Measurements from ENCODE around the gene NTM.

Gene NTM

DNA sequence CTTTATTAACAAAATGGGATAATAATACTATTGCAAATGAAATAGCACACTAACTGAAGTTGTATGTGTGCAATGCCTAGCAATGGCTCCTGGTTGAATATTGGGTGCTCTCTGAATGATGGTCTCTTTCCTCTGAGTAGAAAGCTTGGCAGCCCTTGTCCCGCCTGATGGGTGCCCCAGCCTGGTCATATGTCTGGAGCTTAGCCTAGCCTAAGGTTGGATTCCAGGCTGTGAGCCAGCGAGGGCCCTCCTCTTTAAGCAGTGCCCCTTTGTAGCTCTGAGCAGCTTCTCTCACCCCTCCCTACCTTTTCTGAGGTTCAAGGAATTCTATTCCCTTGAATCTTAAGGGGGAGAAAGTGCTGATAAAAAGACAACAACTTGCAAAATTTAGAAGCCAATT is 499.9 kb downstream of the NTM start:
- Histone ChIP-seq H3K4me2 (ENCODE audit: low read length) (no peak overlapping the region), H4K20me1 (ENCODE audit: control insufficient read depth, insufficient read depth, low read depth, low read length) (no peaks in the 10 kb centered on the region), H3K9me3 (ENCODE audit: control insufficient read depth, insufficient read depth, low read length) (no peaks in the 10 kb centered on the region), H3K36me3 (ENCODE audit: control insufficient read depth, low read length) (no peaks in the 10 kb centered on the region), H3K9me2 (replicated peaks; ENCODE audit: control insufficient read depth, low read length) (no peaks in the 10 kb centered on the region), H3F3A (ENCODE audit: control insufficient read depth, insufficient read depth) (no peaks in the 10 kb centered on the region), H3K27ac (ENCODE audit: low read depth, low read length) (no peak overlapping the region), H3K27me3 (ENCODE audit: control insufficient read depth, low read length) (no peaks in the 10 kb centered on the region), H3K4me3 (ENCODE audit: low read length) (no peak overlapping the region), H3K79me2 (ENCODE audit: control insufficient read depth, low read length) (no peaks in the 10 kb centered on the region), H3K4me1 (ENCODE audit: control insufficient read depth, low read length) (no peaks in the 10 kb centered on the region)
- TF ChIP-seq EZH2phosphoT487 (IDR thresholded peaks at IDR 0.05; ENCODE audit: borderline replicate concordance, low read length), result no peak
- TF ChIP-seq, protein P1, sequence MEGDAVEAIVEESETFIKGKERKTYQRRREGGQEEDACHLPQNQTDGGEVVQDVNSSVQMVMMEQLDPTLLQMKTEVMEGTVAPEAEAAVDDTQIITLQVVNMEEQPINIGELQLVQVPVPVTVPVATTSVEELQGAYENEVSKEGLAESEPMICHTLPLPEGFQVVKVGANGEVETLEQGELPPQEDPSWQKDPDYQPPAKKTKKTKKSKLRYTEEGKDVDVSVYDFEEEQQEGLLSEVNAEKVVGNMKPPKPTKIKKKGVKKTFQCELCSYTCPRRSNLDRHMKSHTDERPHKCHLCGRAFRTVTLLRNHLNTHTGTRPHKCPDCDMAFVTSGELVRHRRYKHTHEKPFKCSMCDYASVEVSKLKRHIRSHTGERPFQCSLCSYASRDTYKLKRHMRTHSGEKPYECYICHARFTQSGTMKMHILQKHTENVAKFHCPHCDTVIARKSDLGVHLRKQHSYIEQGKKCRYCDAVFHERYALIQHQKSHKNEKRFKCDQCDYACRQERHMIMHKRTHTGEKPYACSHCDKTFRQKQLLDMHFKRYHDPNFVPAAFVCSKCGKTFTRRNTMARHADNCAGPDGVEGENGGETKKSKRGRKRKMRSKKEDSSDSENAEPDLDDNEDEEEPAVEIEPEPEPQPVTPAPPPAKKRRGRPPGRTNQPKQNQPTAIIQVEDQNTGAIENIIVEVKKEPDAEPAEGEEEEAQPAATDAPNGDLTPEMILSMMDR (IDR thresholded peaks at IDR 0.05; ENCODE audit: low read depth, low read length, poor library complexity, severe bottlenecking), result no peak

- H3K9me2 ChIP-seq (replicated peaks; ENCODE audit: control insufficient read depth, low read length), result no peaks in the 10 kb centered on the region
- H3K9me3 ChIP-seq (ENCODE audit: control insufficient read depth, insufficient read depth, low read length), result no peaks in the 10 kb centered on the region
- H3K4me2 ChIP-seq (ENCODE audit: low read length), result no peak overlapping the region
- H3K27ac ChIP-seq (ENCODE audit: low read depth, low read length), result no peak overlapping the region
- H3F3A ChIP-seq (ENCODE audit: control insufficient read depth, insufficient read depth), result no peaks in the 10 kb centered on the region
- no peaks in the 10 kb centered on the region for H3K79me2 ChIP-seq (ENCODE audit: control insufficient read depth, low read length)
- H3K4me1 ChIP-seq (ENCODE audit: control insufficient read depth, low read length), result no peaks in the 10 kb centered on the region
- H3K27me3 ChIP-seq (ENCODE audit: control insufficient read depth, low read length), result no peaks in the 10 kb centered on the region
- H4K20me1 ChIP-seq (ENCODE audit: control insufficient read depth, insufficient read depth, low read depth, low read length), result no peaks in the 10 kb centered on the region
- no peak for TF ChIP-seq EZH2phosphoT487 (IDR thresholded peaks at IDR 0.05; ENCODE audit: borderline replicate concordance, low read length)
- no peaks in the 10 kb centered on the region for H3K36me3 ChIP-seq (ENCODE audit: control insufficient read depth, low read length)
- no peak overlapping the region for H3K4me3 ChIP-seq (ENCODE audit: low read length)
Measured at GRCh38 chr11:131871006-131871405, 500.6 kb downstream of the NTM start.

DNA sequence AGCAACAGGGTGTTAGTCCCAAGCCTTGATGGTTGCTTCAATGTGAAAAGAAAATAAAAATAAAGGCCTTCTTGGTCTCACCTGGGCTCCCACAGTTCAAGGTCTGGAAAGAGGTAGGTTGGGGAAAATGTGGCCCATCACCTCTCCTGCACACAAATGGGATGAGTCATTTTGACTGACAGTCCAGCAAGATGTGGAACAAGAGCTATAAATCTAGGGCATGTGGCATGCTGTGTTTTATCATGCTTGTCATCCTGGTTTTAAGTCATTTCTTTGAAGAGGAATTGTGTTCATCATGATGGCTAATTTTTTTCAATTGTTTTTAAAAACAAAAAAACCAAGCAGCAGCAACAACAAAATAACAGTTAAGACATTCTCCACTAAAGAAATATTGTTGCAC is 503.7 kb downstream of the NTM start:
- H3K9me2 ChIP-seq (replicated peaks; ENCODE audit: control insufficient read depth, low read length), result no peaks in the 10 kb centered on the region
- H3K27me3 ChIP-seq (ENCODE audit: control insufficient read depth, low read length), result no peaks in the 10 kb centered on the region
- no peaks in the 10 kb centered on the region for H3K79me2 ChIP-seq (ENCODE audit: control insufficient read depth, low read length)
- no peaks in the 10 kb centered on the region for H4K20me1 ChIP-seq (ENCODE audit: control insufficient read depth, insufficient read depth, low read depth, low read length)
- H3K27ac ChIP-seq (ENCODE audit: low read depth, low read length), result no peak overlapping the region
- no peaks in the 10 kb centered on the region for H3K9me3 ChIP-seq (ENCODE audit: control insufficient read depth, insufficient read depth, low read length)
- TF ChIP-seq EZH2phosphoT487 (IDR thresholded peaks at IDR 0.05; ENCODE audit: borderline replicate concordance, low read length), result no peak
- TF ChIP-seq, protein P1 (IDR thresholded peaks at IDR 0.05; ENCODE audit: low read depth, low read length, poor library complexity, severe bottlenecking), result no peak
- H3F3A ChIP-seq (ENCODE audit: control insufficient read depth, insufficient read depth), result no peaks in the 10 kb centered on the region
- H3K4me2 ChIP-seq (ENCODE audit: low read length), result no peak overlapping the region
- H3K4me3 ChIP-seq (ENCODE audit: low read length), result no peak overlapping the region
- no peaks in the 10 kb centered on the region for H3K36me3 ChIP-seq (ENCODE audit: control insufficient read depth, low read length)
- H3K4me1 ChIP-seq (ENCODE audit: control insufficient read depth, low read length), result no peaks in the 10 kb centered on the region

- H4K20me1 ChIP-seq (ENCODE audit: control insufficient read depth, insufficient read depth, low read depth, low read length), result no peaks in the 10 kb centered on the region
- no peaks in the 10 kb centered on the region for H3K79me2 ChIP-seq (ENCODE audit: control insufficient read depth, low read length)
- no peak overlapping the region for H3K4me2 ChIP-seq (ENCODE audit: low read length)
- H3K36me3 ChIP-seq (ENCODE audit: control insufficient read depth, low read length), result no peaks in the 10 kb centered on the region
- H3K9me2 ChIP-seq (replicated peaks; ENCODE audit: control insufficient read depth, low read length), result no peaks in the 10 kb centered on the region
- H3F3A ChIP-seq (ENCODE audit: control insufficient read depth, insufficient read depth), result no peaks in the 10 kb centered on the region
- TF ChIP-seq, protein P1 (IDR thresholded peaks at IDR 0.05; ENCODE audit: low read depth, low read length, poor library complexity, severe bottlenecking), result no peak
- TF ChIP-seq EZH2phosphoT487 (IDR thresholded peaks at IDR 0.05; ENCODE audit: borderline replicate concordance, low read length), result no peak
- no peaks in the 10 kb centered on the region for H3K9me3 ChIP-seq (ENCODE audit: control insufficient read depth, insufficient read depth, low read length)
- H3K4me3 ChIP-seq (ENCODE audit: low read length), result no peak overlapping the region
- no peaks in the 10 kb centered on the region for H3K27me3 ChIP-seq (ENCODE audit: control insufficient read depth, low read length)
- no peaks in the 10 kb centered on the region for H3K4me1 ChIP-seq (ENCODE audit: control insufficient read depth, low read length)
- H3K27ac ChIP-seq (ENCODE audit: low read depth, low read length), result no peak overlapping the region
Measured at GRCh38 chr11:131875611-131876010, 505.2 kb downstream of the NTM start.
